GM19099 (cell line): ENCODE results near the gene NARF.

Experiments
- POLR2A ChIP-seq: IDR thresholded peaks from 3 replicates; pipeline ENCODE4 v1.6.1; 2011; ENCODE audit warnings: low read depth; ENCODE audit not compliant: insufficient read length; ENCODE audit errors: extremely low read depth

Gene NARF

DNA sequence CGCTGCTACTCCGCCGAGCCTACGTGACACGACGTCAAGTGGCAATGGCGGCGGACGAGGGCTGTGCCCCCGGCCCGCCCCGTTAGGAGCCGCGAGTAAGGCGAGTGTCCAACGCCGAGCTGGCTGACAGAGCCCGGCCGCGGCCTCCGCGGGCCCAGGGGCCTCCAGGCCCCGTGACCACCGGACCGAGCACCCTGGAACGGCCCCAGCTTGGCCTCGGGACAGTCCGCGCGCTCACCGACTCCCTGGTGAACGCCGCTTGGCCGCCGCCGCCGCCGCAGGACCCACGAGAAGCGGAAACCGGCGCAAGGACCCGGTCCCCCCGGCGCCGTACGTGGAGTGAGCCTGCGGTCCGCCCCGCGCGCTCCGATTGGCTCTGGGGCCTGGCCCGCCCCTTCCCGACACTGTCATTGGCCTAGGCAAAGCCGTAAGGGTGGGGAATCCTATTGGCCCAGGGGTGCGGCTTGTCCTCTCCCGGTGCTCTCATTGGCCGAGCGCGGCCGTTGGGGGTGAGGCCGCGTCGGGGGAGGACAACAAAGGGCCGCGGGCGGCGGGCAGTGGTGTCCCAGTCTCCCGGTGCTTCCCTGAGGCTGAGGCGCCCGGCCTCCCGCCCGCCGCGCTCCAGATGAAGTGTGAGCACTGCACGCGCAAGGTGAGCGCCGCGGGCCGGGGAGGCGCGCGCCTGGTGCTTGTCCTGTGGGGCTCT lies at the start of gene NARF:
NARF (plus strand) TSS at position 563 of the 706 bp plus-strand sequence; CDS start at position 626, 63 bp downstream.
- TF ChIP-seq POLR2A, result peak; percentile 97

DNA sequence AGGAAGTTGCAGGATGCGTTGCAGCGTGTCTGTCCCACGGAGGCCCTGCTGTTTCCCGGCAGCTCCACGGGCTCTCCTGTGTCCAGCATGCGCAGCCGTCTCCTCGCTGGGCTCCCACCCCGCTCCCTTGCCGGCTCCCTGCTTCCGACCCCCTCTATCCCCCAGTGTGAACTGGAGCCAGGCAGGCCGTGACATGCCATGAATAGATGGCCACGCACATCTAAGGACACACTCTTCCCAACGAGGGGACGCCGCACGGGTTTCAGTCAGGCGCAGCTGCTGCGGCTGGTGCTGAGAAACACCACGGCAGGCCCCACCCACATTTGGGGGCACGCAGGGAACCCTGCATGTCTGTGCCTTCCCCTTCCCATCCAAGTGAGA lies 49.6 kb upstream of the NARF start:
- no peak for TF ChIP-seq POLR2A

DNA sequence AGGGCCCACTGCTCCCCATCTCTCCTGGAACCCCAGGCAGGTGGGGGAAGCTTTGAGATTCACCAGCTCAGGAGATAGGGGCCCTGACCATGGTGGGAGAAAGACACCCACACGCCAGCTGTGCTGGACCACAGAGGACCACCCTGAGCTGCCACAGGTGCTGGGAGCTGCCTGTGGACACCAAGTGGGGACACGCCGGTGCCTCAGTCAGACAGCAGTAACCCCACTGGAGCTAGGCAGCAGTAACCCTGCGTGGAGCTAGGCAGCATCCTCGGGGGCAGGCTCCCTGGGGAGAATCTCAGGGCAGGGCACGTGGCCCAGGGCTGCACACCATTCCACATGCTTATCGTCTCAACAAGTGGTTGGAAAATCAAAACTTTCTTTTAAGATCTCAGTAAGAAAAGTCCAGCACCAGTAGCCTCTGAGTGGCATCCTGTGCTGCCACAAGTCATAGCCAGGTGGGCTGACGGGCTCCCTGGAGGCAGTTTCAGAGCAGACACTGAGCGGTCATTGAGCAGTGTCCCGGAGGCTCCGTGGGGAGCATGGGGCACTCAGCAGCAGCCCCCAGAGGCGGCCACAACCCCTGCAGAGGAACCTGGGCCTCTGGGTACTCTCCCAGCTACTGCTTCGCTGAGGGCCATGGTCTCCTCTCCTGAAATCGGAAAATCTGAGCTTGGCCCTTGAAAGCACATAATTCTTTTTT lies 48.4 kb upstream of the NARF start:
- TF ChIP-seq POLR2A, result no peak

DNA sequence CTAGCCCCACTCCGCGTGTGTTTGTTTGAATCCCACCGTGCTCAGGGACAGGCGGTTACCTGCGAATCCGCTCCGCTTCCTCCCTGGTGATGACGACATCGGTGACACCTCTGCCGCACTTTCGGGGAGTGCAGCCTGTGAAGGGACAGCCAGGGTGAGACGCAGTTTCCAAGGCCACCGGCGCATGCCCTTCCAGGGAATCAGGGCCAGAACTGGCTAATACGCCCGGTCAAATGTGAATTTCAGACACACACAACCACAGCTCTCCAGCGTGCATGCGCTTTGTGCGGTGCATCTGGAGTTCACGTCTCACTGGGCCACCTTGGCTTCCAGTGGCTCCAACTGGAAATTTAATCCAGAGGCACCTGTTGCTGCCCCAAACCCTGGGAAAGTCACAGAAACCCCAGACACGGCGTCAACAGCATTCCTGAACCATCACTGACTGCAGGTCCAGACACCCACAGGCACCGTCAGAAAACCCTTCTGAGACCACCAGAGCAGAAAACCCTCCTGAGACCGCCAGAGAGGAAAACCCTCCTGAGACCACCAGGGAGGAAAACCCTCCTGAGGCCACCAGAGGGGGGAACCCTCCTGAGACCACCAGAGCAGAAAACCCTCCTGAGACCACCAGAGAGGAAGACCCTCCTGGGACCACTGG lies 47.0 kb upstream of the NARF start:
- TF ChIP-seq POLR2A, result no peak

GRCh38 chr17:82412535-82413520 lies 45.7 kb upstream of the NARF start:
- no peak for TF ChIP-seq POLR2A

DNA sequence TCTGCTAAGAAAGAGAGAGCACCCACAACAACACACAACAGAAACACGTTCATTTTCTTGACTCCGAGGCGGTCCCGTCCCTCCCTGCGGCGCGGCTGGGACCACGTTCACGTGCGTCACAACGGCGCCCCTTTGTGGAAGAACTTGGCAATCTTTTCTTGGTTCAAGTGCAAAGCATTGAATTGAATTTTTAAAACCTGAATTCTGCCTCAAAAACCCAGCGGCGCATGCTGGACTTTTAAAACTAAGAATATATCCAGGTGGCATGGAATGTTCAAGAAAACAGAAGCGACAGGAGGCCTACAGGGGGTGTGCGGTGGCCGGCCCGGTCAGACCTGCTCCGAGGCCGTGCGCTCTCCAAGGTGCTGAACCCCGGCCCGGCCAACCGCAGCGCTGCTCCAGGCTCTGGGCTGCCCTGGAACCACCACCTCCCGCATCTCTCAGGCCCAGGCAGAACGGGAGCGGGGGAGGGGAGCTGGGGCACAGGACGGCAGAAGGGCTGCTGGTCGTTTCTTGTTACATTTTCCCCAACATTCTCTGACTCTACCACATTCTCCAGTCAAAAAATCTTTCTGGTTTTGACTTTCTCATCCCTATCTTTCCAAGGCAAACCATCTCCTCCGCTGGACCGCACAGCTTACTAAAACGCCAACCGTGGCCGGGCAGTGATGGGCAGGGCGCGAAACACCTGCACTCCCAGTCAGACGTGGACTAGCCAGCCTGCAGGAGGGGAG lies 43.8 kb upstream of the NARF start:
- TF ChIP-seq POLR2A, result no peak

DNA sequence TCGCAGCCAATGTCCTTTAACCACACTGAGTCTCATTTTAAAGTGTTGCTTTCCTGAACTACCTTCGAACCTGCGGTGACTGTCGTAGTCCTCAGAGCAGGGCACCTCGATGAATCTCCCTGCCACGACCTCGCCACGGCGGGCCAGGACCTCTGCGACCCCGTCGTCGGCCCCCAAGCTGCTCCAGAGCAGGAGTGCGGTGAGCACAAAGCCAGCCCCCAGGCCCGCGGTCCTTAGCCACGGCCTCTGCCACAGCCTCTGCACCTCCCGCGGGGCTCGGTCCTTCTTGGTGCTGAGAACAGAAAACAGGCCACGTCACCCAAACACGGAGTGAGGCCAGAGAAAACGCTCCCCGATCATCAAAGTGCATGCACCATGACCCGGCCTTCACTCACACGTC lies 43.2 kb upstream of the NARF start:
- TF ChIP-seq POLR2A, result no peak

GRCh38 chr17:82415786-82416185 lies 42.8 kb upstream of the NARF start:
- TF ChIP-seq POLR2A, result no peak

GRCh38 chr17:82416264-82416663 lies 42.3 kb upstream of the NARF start:
- TF ChIP-seq POLR2A, result no peak

DNA sequence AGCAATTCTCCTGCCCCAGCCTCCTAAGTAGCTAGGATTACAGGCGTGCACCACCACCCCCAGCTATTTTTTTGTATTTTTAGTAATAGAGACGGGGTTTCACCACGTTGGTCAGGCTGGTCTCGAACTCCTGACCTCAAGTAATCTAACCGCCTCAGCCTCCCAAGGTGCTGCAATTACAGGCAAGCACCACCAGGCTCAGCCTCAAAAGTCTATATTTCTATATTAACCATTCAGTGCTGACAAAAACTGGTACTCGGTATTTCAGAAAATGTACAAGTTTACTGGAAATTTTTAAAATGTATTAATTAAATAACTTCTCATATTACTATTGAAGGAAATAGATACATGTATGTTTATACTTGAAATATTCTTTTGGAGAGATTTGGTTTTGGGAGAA lies 41.8 kb upstream of the NARF start:
- no peak for TF ChIP-seq POLR2A

- peak; percentile 86 for TF ChIP-seq POLR2A
Observed at GRCh38 chr17:82418001-82418986, 40.2 kb upstream of the NARF start, which contains the start of the genes HEXD and OGFOD3. TSS of gene HEXD (plus strand) at chr17:82418347. CDS start at chr17:82419800, 1,453 bp downstream. TSS of gene OGFOD3 (minus strand) at chr17:82418586. CDS start at chr17:82418485, 101 bp downstream.

GRCh38 chr17:82419540-82419939 lies 39.0 kb upstream of the NARF start:
- TF ChIP-seq POLR2A, result no peak
